GM12801 (cell line): ENCODE measurements around the gene RPS26.

ENCODE experiments used
- CTCF ChIP-seq: IDR thresholded peaks from one replicate; pipeline ENCODE4 v1.5.1; 2011; ENCODE audit warnings: control low read depth; ENCODE audit not compliant: insufficient read length; ENCODE audit errors: extremely low read depth

Gene RPS26

DNA sequence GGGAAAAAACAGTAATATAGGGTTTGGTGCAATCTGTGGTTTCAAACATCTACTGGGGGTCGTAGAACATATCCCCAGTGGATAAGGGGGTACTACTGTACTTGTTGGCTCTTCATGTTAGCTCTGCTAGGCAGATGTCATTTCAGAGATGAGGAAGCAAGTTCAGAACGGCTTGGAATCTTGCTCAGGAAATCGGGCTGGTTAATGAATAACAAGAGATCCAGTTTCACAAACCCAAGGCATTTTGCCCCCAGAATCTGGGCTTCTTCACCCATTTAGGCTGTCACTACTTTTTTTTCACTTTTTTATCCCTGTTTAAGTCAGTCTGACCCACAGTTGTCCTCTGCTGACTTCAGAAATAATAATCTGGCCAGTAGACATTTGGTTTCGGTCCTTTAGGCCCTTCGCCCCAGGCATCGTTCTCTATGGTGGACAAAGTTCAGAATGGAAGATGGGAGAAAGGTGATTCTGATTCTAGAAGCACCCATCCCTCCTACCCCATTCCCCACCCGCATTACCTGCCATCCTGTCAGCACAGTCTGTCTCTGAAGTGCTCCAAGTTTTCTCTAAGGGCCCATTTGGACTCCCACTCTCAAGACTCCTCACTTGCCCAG lies 40.1 kb upstream of the RPS26 start:
- TF ChIP-seq CTCF: no peak

- no peak for TF ChIP-seq CTCF
These were observed 37.5 kb upstream of the RPS26 start for GRCh38 chr12:56004211-56004610.

GRCh38 chr12:56007564-56008559 lies 33.9 kb upstream of the RPS26 start:
- TF ChIP-seq CTCF: no peak

DNA sequence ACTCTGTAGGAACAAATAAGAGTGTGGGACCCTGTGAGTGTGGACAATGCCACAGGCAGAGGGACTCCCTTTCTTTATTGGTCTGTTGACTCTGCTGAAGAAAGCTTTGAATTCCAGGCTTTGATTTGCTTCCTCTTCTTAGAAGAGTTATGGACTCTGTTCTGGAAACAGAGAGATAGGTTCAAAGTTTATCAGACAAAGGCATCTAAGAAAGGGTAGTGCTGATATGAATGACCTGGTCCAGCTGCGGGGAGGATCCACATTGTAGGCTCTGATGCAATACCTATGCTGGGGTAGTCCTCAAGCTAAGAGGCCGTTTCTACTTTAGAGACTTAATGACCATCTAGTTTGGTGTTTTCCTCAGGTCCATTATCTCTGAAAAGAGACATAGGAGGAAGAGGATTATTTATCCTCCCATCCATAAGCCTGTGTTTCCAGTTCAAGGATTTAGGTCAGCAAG lies 31.6 kb upstream of the RPS26 start:
- no peak for TF ChIP-seq CTCF

DNA sequence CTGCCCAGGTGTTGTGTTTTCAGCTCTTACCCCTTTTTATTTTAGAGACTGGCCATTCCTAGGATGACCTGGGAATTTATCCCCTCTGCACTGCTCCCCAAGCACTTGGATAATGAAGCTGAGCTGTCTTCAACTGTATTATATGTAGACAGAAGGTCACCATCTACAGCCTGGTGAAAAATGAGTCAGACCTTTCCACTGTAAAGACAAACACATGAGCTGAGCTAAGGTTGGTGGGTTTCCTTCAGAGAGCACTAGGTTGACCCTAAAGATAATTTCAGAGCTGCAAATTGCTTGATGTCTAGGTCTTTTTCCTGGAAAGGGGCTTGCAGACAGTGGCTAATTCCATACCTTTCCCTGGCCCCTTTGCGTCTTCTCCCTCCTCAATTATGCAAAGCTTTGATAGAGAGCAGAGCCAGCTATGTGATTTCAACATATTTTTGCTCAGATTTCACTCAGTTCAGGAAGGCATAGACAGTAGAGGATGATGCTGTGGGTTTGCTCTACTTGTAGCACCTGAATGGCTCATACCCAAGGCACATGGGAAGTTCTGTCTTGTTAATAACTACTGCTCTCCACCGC lies 30.1 kb upstream of the RPS26 start:
- TF ChIP-seq CTCF: no peak

DNA sequence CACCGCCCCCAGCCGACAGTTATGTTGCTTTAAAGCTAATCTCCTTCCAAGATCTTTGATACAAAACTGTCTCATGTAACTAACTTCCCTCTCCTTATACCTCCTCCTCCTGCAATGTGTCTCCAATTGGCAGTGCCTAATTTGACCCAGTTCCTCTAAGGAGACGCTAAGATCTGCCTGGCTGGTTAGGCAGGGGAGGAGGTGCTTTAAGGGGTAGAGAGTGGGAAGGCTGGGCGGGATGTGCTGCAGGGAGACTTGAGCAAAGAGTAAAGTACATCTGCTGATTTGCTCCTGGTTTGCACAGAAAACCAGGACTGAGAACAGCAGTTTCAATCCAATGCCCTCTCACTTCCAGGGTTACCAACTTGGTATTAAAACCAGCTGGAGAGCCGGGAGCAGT lies 28.2 kb upstream of the RPS26 start:
- no peak for TF ChIP-seq CTCF

GRCh38 chr12:56014205-56014604 lies 27.5 kb upstream of the RPS26 start:
- no peak for TF ChIP-seq CTCF
